ENCODE data around the gene CCDC63.

DNA sequence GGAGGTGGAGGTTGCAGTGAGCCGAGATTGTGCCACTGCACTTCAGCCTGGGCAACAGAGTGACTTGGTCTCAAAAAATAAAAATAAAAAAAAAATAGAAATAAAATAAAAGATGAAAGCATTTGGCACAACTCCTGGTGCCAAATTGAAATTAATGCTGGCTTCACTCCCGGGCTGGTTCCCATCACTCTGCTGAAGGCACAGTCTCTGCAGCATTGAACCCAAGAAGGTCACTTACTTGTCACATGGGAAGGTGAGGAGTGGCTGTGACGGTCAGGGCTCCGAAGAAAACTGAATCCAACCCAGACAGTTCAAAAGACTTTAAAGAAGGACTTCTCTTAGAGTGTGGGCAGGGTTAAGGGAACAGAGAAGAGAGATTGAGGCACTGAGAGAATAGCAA is 10.5 kb upstream of the CCDC63 start:
- TF ChIP-seq, protein P1, sequence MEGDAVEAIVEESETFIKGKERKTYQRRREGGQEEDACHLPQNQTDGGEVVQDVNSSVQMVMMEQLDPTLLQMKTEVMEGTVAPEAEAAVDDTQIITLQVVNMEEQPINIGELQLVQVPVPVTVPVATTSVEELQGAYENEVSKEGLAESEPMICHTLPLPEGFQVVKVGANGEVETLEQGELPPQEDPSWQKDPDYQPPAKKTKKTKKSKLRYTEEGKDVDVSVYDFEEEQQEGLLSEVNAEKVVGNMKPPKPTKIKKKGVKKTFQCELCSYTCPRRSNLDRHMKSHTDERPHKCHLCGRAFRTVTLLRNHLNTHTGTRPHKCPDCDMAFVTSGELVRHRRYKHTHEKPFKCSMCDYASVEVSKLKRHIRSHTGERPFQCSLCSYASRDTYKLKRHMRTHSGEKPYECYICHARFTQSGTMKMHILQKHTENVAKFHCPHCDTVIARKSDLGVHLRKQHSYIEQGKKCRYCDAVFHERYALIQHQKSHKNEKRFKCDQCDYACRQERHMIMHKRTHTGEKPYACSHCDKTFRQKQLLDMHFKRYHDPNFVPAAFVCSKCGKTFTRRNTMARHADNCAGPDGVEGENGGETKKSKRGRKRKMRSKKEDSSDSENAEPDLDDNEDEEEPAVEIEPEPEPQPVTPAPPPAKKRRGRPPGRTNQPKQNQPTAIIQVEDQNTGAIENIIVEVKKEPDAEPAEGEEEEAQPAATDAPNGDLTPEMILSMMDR (IDR thresholded peaks at IDR 0.05): no peak
- TF ChIP-seq POLR2A (IDR thresholded peaks at IDR 0.05): no peak
